ENCODE results near the gene QSOX1.

The QSOX1 gene

DNA sequence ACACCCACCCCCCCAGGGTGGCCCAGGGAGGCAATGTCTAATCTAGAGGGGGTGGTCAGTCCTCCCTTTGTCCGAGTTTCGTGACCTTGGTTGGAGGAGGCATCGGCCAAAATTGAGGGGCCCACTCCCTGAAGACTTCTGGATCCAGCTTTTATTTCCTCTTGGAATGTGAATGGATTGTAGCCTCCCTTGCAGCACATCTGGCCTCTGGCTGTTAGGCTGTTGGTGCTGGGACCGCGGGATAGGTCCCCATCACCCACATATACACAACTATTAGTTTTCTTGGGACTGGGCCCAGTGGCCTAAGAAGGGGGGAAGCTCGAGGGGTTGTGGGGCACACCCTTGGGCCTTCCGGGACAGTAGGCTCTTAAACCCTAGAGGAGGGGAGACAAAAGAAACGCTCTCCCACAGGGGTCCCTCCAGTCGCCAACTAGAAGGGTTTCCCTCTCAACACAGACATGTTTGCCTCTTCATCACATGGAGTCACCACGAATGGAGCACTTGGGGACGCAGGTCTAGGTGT lies 77.9 kb downstream of the QSOX1 start:
- in situ Hi-C loops (cut with MboI; ENCODE audit: low sequenced_read_pairs): no loop called here

DNA sequence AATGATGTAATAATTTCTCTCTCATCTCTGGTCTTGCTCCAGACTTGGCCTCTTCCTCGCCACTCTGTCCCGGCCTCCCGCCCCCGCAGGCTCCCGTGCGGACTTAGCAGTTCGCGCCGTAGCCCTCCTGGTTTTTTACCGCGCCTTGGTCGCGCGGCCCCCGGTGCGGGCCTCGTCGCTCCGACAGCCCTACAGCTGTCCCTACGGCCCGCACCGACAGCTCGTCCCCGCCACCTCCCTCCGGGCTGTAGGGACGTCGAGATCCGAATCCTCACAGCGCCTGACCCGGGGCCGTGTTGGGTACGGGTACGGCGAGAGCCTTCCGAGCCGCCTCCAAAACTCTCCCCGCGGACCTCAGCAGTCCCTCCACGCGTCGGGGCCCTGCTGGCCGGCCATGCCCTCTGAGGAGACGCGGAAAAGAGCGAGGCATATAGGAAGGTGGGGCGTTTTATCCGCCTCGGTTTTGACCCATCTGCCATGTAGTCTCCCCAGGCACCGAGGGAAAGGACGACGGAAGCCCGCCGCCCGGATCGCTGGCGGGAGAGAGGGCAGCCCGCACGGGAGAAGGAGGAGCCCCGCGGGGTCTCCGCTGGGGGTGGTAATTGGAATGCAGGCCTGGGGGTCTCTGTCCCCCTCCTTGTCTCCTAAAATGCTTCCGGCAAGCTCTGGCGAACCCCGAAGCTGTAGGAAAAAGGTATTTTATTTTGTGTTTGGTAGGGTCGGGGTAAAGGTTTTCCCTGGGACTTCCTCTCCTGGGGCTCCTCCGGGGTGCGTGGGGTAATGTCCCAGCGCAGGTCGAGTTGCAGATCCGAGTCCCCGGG lies 78.7 kb downstream of the QSOX1 start:
- in situ Hi-C loops (cut with MboI; ENCODE audit: low sequenced_read_pairs): no loop called here

DNA sequence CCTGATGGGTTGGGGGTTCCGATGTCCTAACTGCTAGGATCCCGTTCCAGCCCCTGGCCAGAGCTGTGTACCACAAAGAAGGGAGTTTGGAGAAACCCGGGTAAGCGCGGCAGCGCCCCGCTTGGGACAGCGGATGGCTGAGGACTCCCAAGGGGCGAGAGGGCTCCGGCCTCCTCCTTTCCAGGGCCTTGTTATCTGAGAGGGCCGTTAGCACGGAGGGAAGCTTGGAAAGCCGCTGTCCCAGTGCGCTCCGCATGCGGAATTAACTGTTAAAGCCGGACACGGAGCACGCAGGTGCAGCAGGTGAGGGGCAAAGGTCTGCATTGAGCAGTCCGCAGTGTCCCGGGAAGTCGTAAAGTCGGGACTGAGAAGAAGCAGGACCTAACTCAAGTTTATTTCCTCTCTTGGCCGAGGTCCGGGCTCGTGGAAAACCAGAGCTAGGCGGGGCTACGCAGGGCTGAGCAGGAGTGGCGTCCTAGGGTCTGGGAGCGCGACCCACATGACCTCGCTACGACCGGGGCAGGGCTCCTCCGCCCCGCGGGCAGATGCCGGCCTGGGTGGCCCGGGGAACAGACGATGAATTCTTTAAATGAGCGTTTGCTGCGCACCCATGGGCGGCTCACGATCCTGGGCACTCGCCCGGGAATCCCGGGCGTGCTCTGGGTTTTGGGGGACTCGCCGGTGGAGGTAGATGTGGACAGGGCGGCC lies 79.9 kb downstream of the QSOX1 start:
- in situ Hi-C loops (cut with MboI; ENCODE audit: low sequenced_read_pairs): no loop called here

GRCh38 chr1:180235077-180235501 lies 80.4 kb downstream of the QSOX1 start:
- in situ Hi-C loops (cut with MboI; ENCODE audit: low sequenced_read_pairs): no loop called here

- in situ Hi-C loops (cut with MboI; ENCODE audit: low sequenced_read_pairs): no loop called here
Observed at GRCh38 chr1:180235502-180236239, 81.0 kb downstream of the QSOX1 start.

DNA sequence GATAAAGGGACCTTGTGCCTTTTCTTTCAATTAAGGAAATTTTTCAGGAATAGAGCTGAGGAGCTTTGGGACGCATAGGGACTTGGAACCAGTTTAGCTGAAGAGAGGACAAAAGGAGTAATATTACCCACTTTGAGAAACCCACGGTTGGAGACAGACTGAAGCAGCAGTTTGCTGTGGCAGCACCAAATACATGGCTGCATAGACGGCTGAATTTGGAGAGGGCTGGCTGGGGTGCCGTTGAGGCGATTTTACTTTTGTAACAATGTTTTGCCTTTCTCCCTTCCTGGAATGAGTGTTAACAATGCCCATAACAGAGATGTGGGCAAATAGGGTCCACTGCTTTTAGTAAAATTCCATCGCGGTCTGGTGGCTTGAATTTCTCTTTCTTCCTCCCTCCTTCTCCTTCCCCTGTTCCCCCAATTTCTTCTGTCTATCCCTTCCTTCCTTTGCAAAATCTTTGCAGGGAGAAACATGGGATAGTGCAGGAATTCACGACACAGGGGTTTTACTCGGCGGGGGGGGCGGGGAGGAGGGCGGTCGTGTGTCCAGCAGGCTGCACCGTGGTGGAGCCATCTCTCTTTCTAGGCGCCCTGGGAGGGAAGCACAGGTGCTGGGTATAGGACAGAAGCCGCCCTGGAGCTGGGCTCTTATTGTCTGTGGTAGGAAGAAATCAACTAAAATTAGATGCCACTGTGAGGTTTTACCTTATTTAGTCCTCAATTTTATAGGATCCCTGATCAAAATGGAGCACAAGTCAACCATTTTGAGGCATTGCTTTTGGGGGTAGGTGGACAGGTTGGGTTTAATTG lies 82.2 kb downstream of the QSOX1 start:
- in situ Hi-C loops (cut with MboI; ENCODE audit: low sequenced_read_pairs): no loop called here

GRCh38 chr1:180237869-180238476 lies 83.3 kb downstream of the QSOX1 start:
- in situ Hi-C loops (cut with MboI; ENCODE audit: low sequenced_read_pairs): no loop called here

DNA sequence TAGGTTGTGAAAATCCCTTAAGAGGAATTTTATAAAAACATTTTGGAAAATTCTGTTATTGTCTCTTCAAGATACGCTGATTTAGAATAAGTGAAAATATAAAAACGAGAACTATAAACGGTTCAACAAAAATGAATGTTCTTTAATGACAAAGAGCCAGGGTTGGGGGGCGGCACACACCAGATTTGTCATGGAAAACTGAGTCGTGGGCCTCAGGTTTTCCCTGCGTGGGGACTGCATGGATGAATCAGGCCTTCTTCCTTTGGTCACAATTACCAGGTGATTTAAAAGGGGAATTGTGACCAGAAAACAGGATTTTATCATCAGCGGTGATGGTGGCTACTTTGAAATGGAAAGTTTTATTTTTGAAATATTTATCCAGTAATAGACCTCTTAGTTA lies 84.0 kb downstream of the QSOX1 start:
- in situ Hi-C loops (cut with MboI; ENCODE audit: low sequenced_read_pairs): no loop called here

DNA sequence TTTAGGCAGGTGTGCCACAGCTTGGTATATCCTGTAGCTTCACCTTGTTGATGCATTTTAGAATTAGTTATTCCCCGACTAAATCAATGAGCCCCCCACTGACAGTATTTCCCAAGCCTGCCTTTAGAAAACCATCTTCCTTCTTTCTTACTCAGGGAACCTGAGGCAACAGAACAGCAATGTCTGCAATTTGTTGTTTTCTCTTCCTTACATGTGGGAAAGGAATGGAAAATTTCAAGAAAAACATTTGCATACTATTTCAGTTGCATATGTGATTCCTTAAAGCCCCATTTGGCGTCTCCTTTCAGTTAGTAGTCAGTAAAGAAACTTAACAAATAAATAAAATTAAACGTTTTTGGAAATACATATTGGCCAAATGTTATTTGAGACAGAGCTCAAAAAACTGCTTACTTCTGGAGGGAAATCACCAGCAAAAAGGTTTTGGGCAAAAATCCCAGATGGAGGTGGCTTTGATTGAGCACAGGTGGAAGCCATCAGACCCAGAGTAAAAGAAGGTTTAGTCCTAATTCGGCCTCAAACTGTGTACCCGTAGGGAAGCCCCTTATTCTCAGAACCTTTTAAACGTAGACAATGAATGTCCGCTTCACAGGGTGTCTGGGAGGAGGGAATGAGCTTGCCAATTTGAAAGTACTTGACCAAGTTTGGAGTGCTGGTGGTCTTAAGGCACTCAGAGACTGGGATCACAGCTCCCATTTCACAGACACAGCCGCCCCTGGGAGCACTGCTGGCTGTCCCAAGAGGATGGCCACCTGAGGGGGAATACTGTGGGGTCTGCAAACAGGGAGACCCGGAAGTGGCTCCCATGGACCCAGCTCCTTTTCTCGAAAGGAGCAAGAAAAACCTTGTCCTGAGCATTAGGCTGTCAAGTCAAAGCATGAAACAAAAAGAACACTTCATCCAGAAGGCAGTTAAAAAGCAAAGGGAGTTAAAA lies 84.8 kb downstream of the QSOX1 start:
- in situ Hi-C loops (cut with MboI; ENCODE audit: low sequenced_read_pairs): no loop called here

DNA sequence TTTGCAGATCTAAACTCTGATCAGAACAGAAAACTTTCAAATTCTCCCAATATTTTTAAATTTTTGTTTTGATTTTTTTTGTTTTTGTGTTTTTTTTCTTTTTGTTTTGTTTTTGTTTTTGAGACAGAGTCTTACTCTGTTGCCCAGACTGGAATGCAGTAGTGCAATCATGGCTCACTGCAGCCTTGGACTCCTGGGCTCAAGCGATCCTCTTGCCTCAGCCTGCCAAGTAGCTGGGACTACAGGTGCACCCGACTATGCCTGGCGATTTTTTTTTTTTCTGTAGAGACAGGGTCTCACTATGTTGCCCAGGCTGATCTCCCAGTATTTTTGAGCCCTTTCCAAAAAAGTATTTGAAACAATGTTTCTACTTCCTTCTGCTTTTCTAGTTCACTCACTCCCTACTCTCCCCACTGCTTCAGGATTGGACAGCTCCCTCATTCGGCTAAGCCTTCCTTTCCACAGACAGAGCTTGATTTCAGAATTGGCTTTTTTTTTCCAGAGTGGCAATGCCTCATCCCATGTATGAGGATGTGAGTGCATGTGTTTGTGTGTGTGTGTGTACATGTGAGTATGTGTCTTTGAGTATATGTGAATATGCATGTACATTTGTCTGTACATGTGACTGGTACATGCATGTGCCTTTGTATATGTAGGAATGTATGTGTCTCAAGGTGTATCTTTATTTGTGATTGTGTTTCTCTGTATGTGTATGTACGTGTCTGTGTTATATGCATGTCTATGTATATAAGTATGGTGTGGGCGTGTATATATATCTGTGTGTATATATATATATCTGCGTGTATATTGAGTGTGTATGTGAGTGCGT lies 87.3 kb downstream of the QSOX1 start:
- in situ Hi-C loops (cut with MboI; ENCODE audit: low sequenced_read_pairs): no loop called here

DNA sequence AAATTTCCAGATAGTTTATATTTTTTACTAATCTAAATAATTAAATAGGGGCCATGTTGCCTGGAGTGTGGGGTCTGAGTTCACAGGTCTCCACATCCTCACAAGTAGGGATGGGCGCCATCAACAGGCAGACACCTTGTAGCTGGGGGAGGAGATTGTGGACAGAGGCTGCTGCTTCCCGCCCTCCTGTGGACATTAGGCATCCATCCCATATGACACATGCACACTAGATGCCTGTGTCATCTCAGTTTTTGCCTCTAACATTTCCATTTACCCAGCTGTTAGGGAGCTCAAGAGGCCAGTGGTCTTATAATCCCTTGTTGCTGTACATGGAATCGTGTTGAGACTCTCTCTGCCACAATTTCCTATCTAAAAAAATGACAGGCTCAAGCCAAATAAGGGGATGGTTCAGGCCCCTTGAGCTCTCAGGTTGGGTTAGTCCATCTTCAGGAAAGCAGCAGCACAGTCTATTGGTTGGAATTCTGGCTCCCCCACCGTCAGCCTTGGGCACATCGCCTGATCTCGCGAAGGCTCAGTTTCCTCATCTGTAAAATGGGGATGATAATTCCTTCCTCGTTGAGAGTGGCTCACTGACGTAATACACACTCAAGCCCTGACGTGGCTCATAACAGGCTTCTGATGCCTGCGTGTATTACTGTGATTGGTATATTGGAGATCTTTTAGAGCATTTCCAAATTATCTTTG lies 89.0 kb downstream of the QSOX1 start:
- in situ Hi-C loops (cut with MboI; ENCODE audit: low sequenced_read_pairs): no loop called here

DNA sequence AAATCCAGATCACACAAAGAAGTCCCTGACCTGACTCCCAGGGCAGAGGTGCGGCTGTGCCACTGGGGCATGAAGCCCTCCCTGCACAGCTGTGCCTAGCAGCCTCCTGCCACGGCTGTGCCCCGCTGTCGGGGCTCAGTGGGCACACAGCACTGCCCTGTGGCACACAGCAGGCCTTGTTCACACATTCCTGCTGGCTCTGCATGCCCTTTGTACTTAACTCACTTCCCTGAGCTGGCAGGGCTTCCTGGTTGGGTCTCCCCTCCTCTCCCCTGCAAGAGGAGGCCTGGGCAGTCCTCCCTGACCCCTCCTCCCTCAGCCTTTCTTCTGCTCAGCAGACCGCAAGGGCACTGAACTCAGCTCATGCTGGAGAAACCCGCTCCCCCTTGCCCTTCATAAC lies 90.2 kb downstream of the QSOX1 start:
- in situ Hi-C loops (cut with MboI; ENCODE audit: low sequenced_read_pairs): no loop called here

DNA sequence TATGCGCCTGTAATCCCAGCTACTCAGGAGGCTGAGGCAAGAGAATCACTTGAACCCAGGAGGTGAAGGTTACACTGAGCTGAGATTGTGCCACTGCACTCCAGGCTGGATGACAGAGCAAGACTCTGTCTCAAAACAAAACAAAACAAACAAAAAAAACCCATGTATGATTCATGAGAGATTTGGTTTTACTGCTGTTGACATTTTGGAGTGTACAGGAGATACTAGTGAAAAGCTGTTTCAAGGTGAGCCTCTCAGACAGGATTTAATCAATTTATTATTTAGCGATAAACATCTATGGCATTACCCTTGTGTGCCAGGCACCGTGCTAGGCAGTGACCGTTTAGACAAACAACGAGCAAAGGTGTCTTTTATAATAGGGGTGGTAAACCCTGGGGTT lies 91.9 kb downstream of the QSOX1 start:
- in situ Hi-C loops (cut with MboI; ENCODE audit: low sequenced_read_pairs): no loop called here

DNA sequence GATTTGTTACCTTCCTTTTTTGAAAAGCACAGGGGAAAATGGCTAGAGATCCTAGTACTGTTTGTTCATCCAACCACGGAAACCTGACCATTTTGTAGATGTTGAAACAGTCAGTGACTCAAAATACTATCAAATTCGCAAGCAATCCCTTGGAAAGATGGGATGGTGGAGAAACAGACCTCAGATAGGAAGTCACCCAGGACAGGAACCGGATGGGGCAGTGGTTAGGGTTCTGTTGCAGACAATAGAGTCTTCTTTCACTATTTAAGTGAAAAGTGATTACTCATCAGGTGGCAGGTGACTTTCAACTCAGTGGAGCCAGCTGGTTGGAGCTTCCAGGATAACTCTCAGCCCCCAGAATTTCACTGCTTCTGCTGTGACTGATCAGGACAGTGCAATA lies 92.4 kb downstream of the QSOX1 start:
- in situ Hi-C loops (cut with MboI; ENCODE audit: low sequenced_read_pairs): no loop called here

- in situ Hi-C loops (cut with MboI; ENCODE audit: low sequenced_read_pairs): no loop called here
Observed at GRCh38 chr1:180247580-180247979, 92.9 kb downstream of the QSOX1 start.

GRCh38 chr1:180248176-180248575 lies 93.5 kb downstream of the QSOX1 start:
- in situ Hi-C loops (cut with MboI; ENCODE audit: low sequenced_read_pairs): no loop called here
